Chondrocyte (in vitro differentiated cells): Measurements from ENCODE around the gene REEP6. TPM values are rescaled to one million over a fixed set of nuclear protein-coding genes. Genes with fewer than 3 reads are reported as not detected.
A peak's percentile ranks its signal among the peaks of the same experiment; 100 is the strongest.

Experiments
- DNase-seq: peaks from one replicate; pipeline ENCODE4 v3.0.0; 2021; ENCODE audit warnings: mixed read lengths, low spot score
- H3K27ac Mint-ChIP-seq: one replicate; pipeline ENCODE4 v1.8.0; 2021; ENCODE audit warnings: mild to moderate bottlenecking, moderate library complexity, mixed read lengths; ENCODE audit not compliant: unreplicated experiment
- H3K27me3 Mint-ChIP-seq: 2 replicates; pipeline ENCODE4 v1.8.0; 2021; ENCODE audit warnings: low read depth, mixed read lengths
- H3K36me3 Mint-ChIP-seq: 2 replicates; pipeline ENCODE4 v1.8.0; 2021; ENCODE audit warnings: low read depth, mixed read lengths
- H3K4me1 Mint-ChIP-seq: 2 replicates; pipeline ENCODE4 v1.8.0; 2021; ENCODE audit warnings: low read depth, mild to moderate bottlenecking, mixed read lengths
- H3K4me3 Mint-ChIP-seq: one replicate; pipeline ENCODE4 v1.8.0; 2021; ENCODE audit warnings: mild to moderate bottlenecking, moderate library complexity, mixed read lengths; ENCODE audit not compliant: unreplicated experiment
- H3K9me3 Mint-ChIP-seq: 2 replicates; pipeline ENCODE4 v1.8.0; 2021; ENCODE audit warnings: low read depth, mixed read lengths
- CTCF ChIP-seq: fragments of 200-600 bp; sonication (generic); IDR thresholded peaks from 2 replicates; pipeline ENCODE4 v1.5.0; 2021; ENCODE audit warnings: antibody characterized with exemption, mild to moderate bottlenecking, moderate library complexity
- total RNA-seq: library from RNA; stranded (reverse); gene quantifications from 3 replicates; pipeline ENCODE4 v1.2.1, GENCODE V29; 2021

Gene REEP6
- total RNA-seq, 1 donor from 2014 or later = 2.8 TPM

GRCh38 chr19:1523412-1524286, 32.7 kb downstream of the REEP6 start, which contains the start of gene PLK5:
TSS of gene PLK5 (plus strand) at chr19:1524077. CDS start at chr19:1526997, 2,920 bp downstream.
- Mint-ChIP-seq H3K9me3 (no peaks in the 10 kb centered on the region), H3K27ac (no peak within 1 kb of the TSS), H3K4me3 (peak within 1 kb of the TSS; percentile 37), H3K4me1 (peaks cover 5% of the 10 kb centered on the region), H3K36me3 (no peaks in the 10 kb centered on the region), H3K27me3 (peaks cover 24% of the 10 kb centered on the region)
- no peak for TF ChIP-seq CTCF
- no peak for DNase-seq

GRCh38 chr19:1524287-1524971, 33.4 kb downstream of the REEP6 start:
- no peak overlapping the region for H3K27ac Mint-ChIP-seq
- peaks cover 24% of the 10 kb centered on the region for H3K27me3 Mint-ChIP-seq
- no peak for DNase-seq
- H3K4me3 Mint-ChIP-seq = peak overlapping the region; percentile 37
- H3K36me3 Mint-ChIP-seq = no peaks in the 10 kb centered on the region
- no peak for TF ChIP-seq CTCF
- H3K4me1 Mint-ChIP-seq = peaks cover 5% of the 10 kb centered on the region
- no peaks in the 10 kb centered on the region for H3K9me3 Mint-ChIP-seq

- Mint-ChIP-seq H3K27me3 (peaks cover 25% of the 10 kb centered on the region), H3K36me3 (no peaks in the 10 kb centered on the region), H3K4me3 (no peak overlapping the region), H3K27ac (no peak overlapping the region), H3K9me3 (no peaks in the 10 kb centered on the region), H3K4me1 (peaks cover 5% of the 10 kb centered on the region)
- no peak for DNase-seq
- TF ChIP-seq CTCF = no peak
Measured at GRCh38 chr19:1524972-1525325, 34.0 kb downstream of the REEP6 start.

- DNase-seq = no peak
- Mint-ChIP-seq H3K4me3 (no peak overlapping the region), H3K36me3 (no peaks in the 10 kb centered on the region), H3K9me3 (no peaks in the 10 kb centered on the region), H3K27ac (no peak overlapping the region), H3K27me3 (peaks cover 28% of the 10 kb centered on the region), H3K4me1 (peaks cover 5% of the 10 kb centered on the region)
- no peak for TF ChIP-seq CTCF
Measured at GRCh38 chr19:1525343-1525742, 34.4 kb downstream of the REEP6 start.

GRCh38 chr19:1526066-1526778, 35.2 kb downstream of the REEP6 start:
- Mint-ChIP-seq H3K27ac (no peak overlapping the region), H3K4me1 (peaks cover 5% of the 10 kb centered on the region), H3K4me3 (no peak overlapping the region), H3K36me3 (no peaks in the 10 kb centered on the region), H3K9me3 (no peaks in the 10 kb centered on the region), H3K27me3 (peaks cover 28% of the 10 kb centered on the region)
- no peak for TF ChIP-seq CTCF
- DNase-seq = no peak
